Neural cell (in vitro differentiated cells): ENCODE results near the gene NACC2. TPM values are rescaled to one million over a fixed set of nuclear protein-coding genes. Genes with fewer than 3 reads are reported as not detected.

Experiments used
- H2AFZ ChIP-seq: fragments of 200-600, 300-800 bp; sonication (generic), shearing (Covaris generic); 2 replicates; pipeline ENCODE4 v1.6.0; 2014; ENCODE audit warnings: low read depth, mild to moderate bottlenecking, antibody characterized with exemption, low read length, moderate library complexity
- H3F3A ChIP-seq: fragments of 200-600 bp; shearing (Covaris generic); 2 replicates; pipeline ENCODE4 v1.6.1; 2016; ENCODE audit warnings: mild to moderate bottlenecking, moderate library complexity, mixed read lengths, antibody characterized with exemption, low read length; ENCODE audit not compliant: insufficient read depth, poor library complexity, severe bottlenecking
- H3K27ac ChIP-seq: fragments of 200-600, 300-800 bp; sonication (generic), shearing (Covaris generic); 2 replicates; pipeline ENCODE4 v1.5.1; 2014; ENCODE audit warnings: mild to moderate bottlenecking, low read length, moderate library complexity
- H3K27me3 ChIP-seq: fragments of 300-800, 200-600 bp; sonication (generic), shearing (Covaris generic); 2 replicates; pipeline ENCODE4 v1.6.0; 2014; ENCODE audit warnings: mild to moderate bottlenecking, low read depth, low read length, moderate library complexity; ENCODE audit not compliant: insufficient read depth
- H3K36me3 ChIP-seq: fragments of 300-800, 200-600 bp; sonication (generic), shearing (Covaris generic); 2 replicates; pipeline ENCODE4 v1.5.1; 2014; ENCODE audit warnings: mild to moderate bottlenecking, antibody characterized with exemption, low read length, moderate library complexity; ENCODE audit not compliant: insufficient read depth
- H3K4me2 ChIP-seq: fragments of 300-800, 200-600 bp; sonication (generic), shearing (Covaris generic); 2 replicates; pipeline ENCODE4 v1.6.0; 2014; ENCODE audit warnings: mild to moderate bottlenecking, low read length
- H3K4me3 ChIP-seq: fragments of 300-800, 200-600 bp; sonication (generic), shearing (Covaris generic); 2 replicates; pipeline ENCODE4 v1.5.1; 2014; ENCODE audit warnings: mild to moderate bottlenecking, low read length, moderate library complexity
- H3K79me2 ChIP-seq: fragments of 200-600 bp; shearing (Covaris generic); replicated peaks from 2 replicates; pipeline ENCODE4 v1.6.0; 2014; ENCODE audit warnings: mild to moderate bottlenecking, low read length, moderate library complexity; ENCODE audit not compliant: insufficient read depth
- H3K9ac ChIP-seq: fragments of 300-800, 200-600 bp; sonication (generic), shearing (Covaris generic); 2 replicates; pipeline ENCODE4 v1.6.1; 2016; ENCODE audit warnings: mild to moderate bottlenecking, low read length, mixed read lengths
- H3K9me2 ChIP-seq: fragments of 200-600 bp; shearing (Covaris generic); 2 replicates; pipeline ENCODE4 v1.6.1; 2016; ENCODE audit warnings: mild to moderate bottlenecking, low read length, mixed read lengths; ENCODE audit not compliant: insufficient read depth
- H3K9me3 ChIP-seq: fragments of 200-600, 300-800 bp; sonication (generic), shearing (Covaris generic); 2 replicates; pipeline ENCODE4 v1.6.1; 2016; ENCODE audit warnings: mild to moderate bottlenecking, mixed run types, low read length, moderate library complexity, mixed read lengths
- H4K20me1 ChIP-seq: fragments of 200-600 bp; shearing (Covaris generic); 2 replicates; pipeline ENCODE4 v1.6.1; 2016; ENCODE audit warnings: mild to moderate bottlenecking, mixed run types; ENCODE audit not compliant: insufficient read depth
- CTCF ChIP-seq: fragments of 450-650 bp; IDR thresholded peaks from 2 replicates; pipeline ENCODE4 v1.5.1; 2014; ENCODE audit warnings: antibody characterized with exemption, mild to moderate bottlenecking, moderate library complexity; ENCODE audit not compliant: poor library complexity, severe bottlenecking
- EP300 ChIP-seq: fragments of 450-650 bp; conservative IDR thresholded peaks from 2 replicates; pipeline ENCODE4 v1.6.1; 2014; ENCODE audit warnings: antibody characterized with exemption, mild to moderate bottlenecking, moderate library complexity; ENCODE audit not compliant: poor library complexity, severe bottlenecking
- EZH2 ChIP-seq: fragments of 200-600, 300-800 bp; shearing (Covaris generic), sonication (generic); IDR thresholded peaks from 2 replicates; pipeline ENCODE4 v1.6.1; 2014; ENCODE audit warnings: antibody characterized with exemption, low read length, borderline replicate concordance, mild to moderate bottlenecking; ENCODE audit not compliant: insufficient read depth, poor library complexity, severe bottlenecking
- MXI1 ChIP-seq: fragments of 450-650 bp; conservative IDR thresholded peaks from 2 replicates; pipeline ENCODE4 v1.6.1; 2014; ENCODE audit warnings: antibody characterized with exemption, mild to moderate bottlenecking; ENCODE audit not compliant: poor library complexity, severe bottlenecking
- POLR2AphosphoS5 ChIP-seq: IDR thresholded peaks from 2 replicates; pipeline ENCODE4 v1.6.1; 2012
- RAD21 ChIP-seq: fragments of 450-650 bp; conservative IDR thresholded peaks from 2 replicates; pipeline ENCODE4 v1.6.1; 2014; ENCODE audit warnings: antibody characterized with exemption, mild to moderate bottlenecking, moderate library complexity
- REST ChIP-seq: IDR thresholded peaks from 2 replicates; pipeline ENCODE4 v1.6.1; 2012; ENCODE audit warnings: borderline replicate concordance
- SMC3 ChIP-seq: fragments of 450-650 bp; conservative IDR thresholded peaks from 2 replicates; pipeline ENCODE4 v1.6.1; 2014; ENCODE audit warnings: antibody characterized with exemption, mild to moderate bottlenecking, moderate library complexity; ENCODE audit not compliant: poor library complexity
- TAF1 ChIP-seq: IDR thresholded peaks from 2 replicates; pipeline ENCODE4 v1.6.1; 2012; ENCODE audit warnings: low read depth
- polyA plus RNA-seq: library from polyadenylated mRNA; depleted of rRNA; stranded (reverse); fragments of >200 nt; gene quantifications from 2 replicates; pipeline ENCODE4 v1.2.3, GENCODE V29; 2014

NACC2 gene
- polyA plus RNA-seq, 1 donor from 2014 or later, result 1.7 TPM

- Histone ChIP-seq H3F3A (no peaks in the 10 kb centered on the region), H3K9me3 (no peaks in the 10 kb centered on the region), H4K20me1 (no peaks in the 10 kb centered on the region), H3K9me2 (no peaks in the 10 kb centered on the region), H2AFZ (peak overlapping the region; percentile 21), H3K27ac (no peak overlapping the region), H3K79me2 (no peaks in the 10 kb centered on the region), H3K36me3 (no peaks in the 10 kb centered on the region), H3K9ac (peak overlapping the region; percentile 71), H3K4me2 (peak overlapping the region; percentile 39), H3K4me3 (peak overlapping the region; percentile 87), H3K27me3 (peaks cover 4% of the 10 kb centered on the region)
- no peak for TF ChIP-seq EZH2
- TF ChIP-seq MXI1, result peak; percentile 22
- TF ChIP-seq RAD21, result peak; percentile 13
These were observed 44.2 kb downstream of the NACC2 start for GRCh38 chr9:136050701-136051452.

GRCh38 chr9:136050266-136050700 is 44.8 kb downstream of the NACC2 start:
- no peaks in the 10 kb centered on the region for H4K20me1 ChIP-seq
- no peak overlapping the region for H3K4me2 ChIP-seq
- no peak overlapping the region for H2AFZ ChIP-seq
- H3K27me3 ChIP-seq, result peaks cover 4% of the 10 kb centered on the region
- H3F3A ChIP-seq, result no peaks in the 10 kb centered on the region
- H3K79me2 ChIP-seq, result no peaks in the 10 kb centered on the region
- H3K27ac ChIP-seq, result no peak overlapping the region
- TF ChIP-seq SMC3, result no peak
- no peak for TF ChIP-seq RAD21
- TF ChIP-seq CTCF, result no peak
- H3K9ac ChIP-seq, result no peak overlapping the region
- H3K9me2 ChIP-seq, result no peaks in the 10 kb centered on the region
- peak overlapping the region; percentile 87 for H3K4me3 ChIP-seq
- H3K36me3 ChIP-seq, result no peaks in the 10 kb centered on the region
- H3K9me3 ChIP-seq, result no peaks in the 10 kb centered on the region

- TF ChIP-seq CTCF (no peak), SMC3 (no peak), TAF1 (no peak), EP300 (no peak), EZH2 (no peak), REST (no peak), MXI1 (no peak), RAD21 (no peak), POLR2AphosphoS5 (no peak)
- Histone ChIP-seq H3K9ac (no peak overlapping the region), H2AFZ (no peak overlapping the region), H3K9me3 (no peaks in the 10 kb centered on the region), H3K9me2 (no peaks in the 10 kb centered on the region), H3K79me2 (no peaks in the 10 kb centered on the region), H3K27ac (no peak overlapping the region), H3K4me3 (peak overlapping the region; percentile 87), H3K27me3 (peaks cover 4% of the 10 kb centered on the region), H3K36me3 (no peaks in the 10 kb centered on the region), H3K4me2 (no peak overlapping the region), H4K20me1 (no peaks in the 10 kb centered on the region), H3F3A (no peaks in the 10 kb centered on the region)
These were observed 45.4 kb downstream of the NACC2 start for GRCh38 chr9:136049491-136050265.
